NK-92 (cell line): Measurements from ENCODE around the gene POLE4.

Source experiments
- DNase-seq: peaks from one replicate; lab custom pipeline; 2025; ENCODE audit not compliant: unreplicated experiment; lab: John Stamatoyannopoulos, UW

Gene POLE4

GRCh38 chr2:74958274-74959105 lies at the start of gene POLE4:
Gene POLE4 (plus strand): TSS chr2:74958643. CDS start chr2:74958680, 37 bp downstream.
- peak; percentile 58 for DNase-seq

GRCh38 chr2:74908748-74909444 lies 49.5 kb upstream of the POLE4 start:
- DNase-seq, result no peak

- DNase-seq, result no peak
Measured at GRCh38 chr2:74910245-74910644, 48.2 kb upstream of the POLE4 start.

- DNase-seq, result no peak
Measured at GRCh38 chr2:74911061-74911460, 47.4 kb upstream of the POLE4 start.

GRCh38 chr2:74915743-74916142 lies 42.7 kb upstream of the POLE4 start:
- no peak for DNase-seq

GRCh38 chr2:74916394-74916793 lies 42.0 kb upstream of the POLE4 start:
- DNase-seq, result no peak

GRCh38 chr2:74917702-74918619 lies 40.5 kb upstream of the POLE4 start:
- DNase-seq, result no peak

GRCh38 chr2:74919827-74920226 lies 38.6 kb upstream of the POLE4 start:
- DNase-seq, result no peak

- DNase-seq, result no peak
Measured at GRCh38 chr2:74921236-74921736, 37.2 kb upstream of the POLE4 start.

GRCh38 chr2:74922592-74923227 lies 35.7 kb upstream of the POLE4 start:
- no peak for DNase-seq

- DNase-seq, result no peak
Measured at GRCh38 chr2:74924463-74925265, 33.8 kb upstream of the POLE4 start.

GRCh38 chr2:74925361-74925786 lies 33.1 kb upstream of the POLE4 start:
- DNase-seq, result no peak

- DNase-seq, result no peak
Measured at GRCh38 chr2:74927621-74928020, 30.8 kb upstream of the POLE4 start.

GRCh38 chr2:74930811-74931486 lies 27.5 kb upstream of the POLE4 start:
- DNase-seq, result no peak

- DNase-seq, result no peak
Measured at GRCh38 chr2:74931940-74932339, 26.5 kb upstream of the POLE4 start.

- no peak for DNase-seq
Measured at GRCh38 chr2:74935975-74936391, 22.5 kb upstream of the POLE4 start.

GRCh38 chr2:74937221-74937880 lies 21.1 kb upstream of the POLE4 start:
- DNase-seq, result no peak

GRCh38 chr2:74938264-74938663 lies 20.2 kb upstream of the POLE4 start:
- no peak for DNase-seq
